Breast epithelium (tissue), 4 donors: ENCODE results near the gene PTGES2. TPM values are rescaled to one million over a fixed set of nuclear protein-coding genes. Genes with fewer than 3 reads are reported as not detected.

Source experiments
- DNase-seq, 2 donors: peaks; one replicate each; pipeline ENCODE4 v3.0.0-alpha.2; 2019; ENCODE audit warnings: low spot score in 2 of 2
- H3K27ac ChIP-seq, 2 donors: fragments of 200-600 bp; sonication (generic) in 1 of 2; one replicate each; pipeline ENCODE4 v1.5.1; 2016 to 2019; ENCODE audit warnings: mild to moderate bottlenecking in 1 of 2
- H3K27me3 ChIP-seq, 2 donors: fragments of 200-600 bp; sonication (generic) in 1 of 2; one replicate each; pipeline versions ENCODE4 v1.5.1 to v1.6.0; 2017 to 2019; ENCODE audit warnings: control low read depth in 1 of 2, mild to moderate bottlenecking in 1 of 2
- H3K36me3 ChIP-seq: fragments of 200-600 bp; one replicate; pipeline ENCODE4 v1.5.1; 2019
- H3K4me1 ChIP-seq, 2 donors: fragments of 200-600 bp; sonication (generic); one replicate each; pipeline ENCODE4 v1.5.1; 2016 to 2019; ENCODE audit warnings: control low read depth in 1 of 2
- H3K4me3 ChIP-seq, 3 donors: fragments of 200-600 bp; sonication (generic); 1 replicate in 2 of 3; 2 replicates in 1 of 3; pipeline ENCODE4 v1.5.1; 2016 to 2019; ENCODE audit warnings: mild to moderate bottlenecking in 3 of 3, moderate library complexity in 2 of 3
- H3K9me3 ChIP-seq, 2 donors: fragments of 200-600 bp; sonication (generic) in 1 of 2; one replicate each; pipeline ENCODE4 v1.5.1; 2016 to 2019; ENCODE audit warnings: control low read depth in 1 of 2
- POLR2A ChIP-seq: fragments of 450-650 bp; IDR thresholded peaks from one replicate; pipeline ENCODE4 v1.6.1; 2016; ENCODE audit warnings: antibody characterized with exemption, mild to moderate bottlenecking, moderate library complexity
- POLR2AphosphoS5 ChIP-seq, 3 donors: sonication (generic); formaldehyde crosslinking; IDR thresholded peaks; one replicate each; pipeline ENCODE4 v1.6.1; 2017; ENCODE audit warnings: antibody characterized with exemption in 3 of 3
- intact Hi-C: fragments of 100-400 bp; cut with DNase I; formaldehyde crosslinking; loops from one replicate; pipeline ENCODE4 v1.15.1; 2023; ENCODE audit warnings: low total_unique reads
- total RNA-seq, 3 donors: library from RNA; depleted of rRNA; stranded (reverse); fragments of >200 nt; gene quantifications; one replicate each; pipeline ENCODE4 v1.1.0, GENCODE V29; 2016
- TF ChIP-seq, protein P1 (sequence below), 3 donors: fragments of 450-650 bp; IDR thresholded peaks; one replicate each; pipeline ENCODE4 v1.5.1; 2016 to 2017; ENCODE audit warnings: antibody characterized with exemption in 3 of 3, mild to moderate bottlenecking in 3 of 3, moderate library complexity in 3 of 3

The PTGES2 gene
- total RNA-seq, 3 donors from 2014 or later, result 35.7 to 86.9 (median 55.0) TPM

DNA sequence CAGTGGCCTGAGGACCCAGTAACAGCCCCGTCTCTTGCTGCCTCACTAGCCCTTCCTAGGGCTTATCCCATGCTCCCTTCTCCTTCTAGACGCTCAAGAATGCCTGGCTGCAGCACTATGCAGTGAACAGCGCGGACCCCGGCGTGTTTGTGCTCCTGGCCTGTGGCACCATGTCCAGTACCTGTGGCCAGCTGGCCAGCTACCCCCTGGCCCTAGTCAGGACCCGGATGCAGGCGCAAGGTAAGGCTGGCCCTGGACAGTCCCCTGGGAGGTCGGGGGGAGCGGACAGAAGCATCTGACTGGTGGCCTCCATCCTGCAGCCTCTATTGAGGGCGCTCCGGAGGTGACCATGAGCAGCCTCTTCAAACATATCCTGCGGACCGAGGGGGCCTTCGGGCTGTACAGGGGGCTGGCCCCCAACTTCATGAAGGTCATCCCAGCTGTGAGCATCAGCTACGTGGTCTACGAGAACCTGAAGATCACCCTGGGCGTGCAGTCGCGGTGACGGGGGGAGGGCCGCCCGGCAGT lies 20.5 kb downstream of the PTGES2 start:
- TF ChIP-seq POLR2A, result no peak
- no peak for TF ChIP-seq POLR2AphosphoS5 (IDR thresholded peaks at IDR 0.05)
- TF ChIP-seq, protein P1, sequence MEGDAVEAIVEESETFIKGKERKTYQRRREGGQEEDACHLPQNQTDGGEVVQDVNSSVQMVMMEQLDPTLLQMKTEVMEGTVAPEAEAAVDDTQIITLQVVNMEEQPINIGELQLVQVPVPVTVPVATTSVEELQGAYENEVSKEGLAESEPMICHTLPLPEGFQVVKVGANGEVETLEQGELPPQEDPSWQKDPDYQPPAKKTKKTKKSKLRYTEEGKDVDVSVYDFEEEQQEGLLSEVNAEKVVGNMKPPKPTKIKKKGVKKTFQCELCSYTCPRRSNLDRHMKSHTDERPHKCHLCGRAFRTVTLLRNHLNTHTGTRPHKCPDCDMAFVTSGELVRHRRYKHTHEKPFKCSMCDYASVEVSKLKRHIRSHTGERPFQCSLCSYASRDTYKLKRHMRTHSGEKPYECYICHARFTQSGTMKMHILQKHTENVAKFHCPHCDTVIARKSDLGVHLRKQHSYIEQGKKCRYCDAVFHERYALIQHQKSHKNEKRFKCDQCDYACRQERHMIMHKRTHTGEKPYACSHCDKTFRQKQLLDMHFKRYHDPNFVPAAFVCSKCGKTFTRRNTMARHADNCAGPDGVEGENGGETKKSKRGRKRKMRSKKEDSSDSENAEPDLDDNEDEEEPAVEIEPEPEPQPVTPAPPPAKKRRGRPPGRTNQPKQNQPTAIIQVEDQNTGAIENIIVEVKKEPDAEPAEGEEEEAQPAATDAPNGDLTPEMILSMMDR (IDR thresholded peaks at IDR 0.05), result no peak
- Histone ChIP-seq H3K36me3 (peaks cover 8% of the 10 kb centered on the region), H3K27me3 (no peaks in the 10 kb centered on the region), H3K4me1 (no peaks in the 10 kb centered on the region), H3K27ac (no peak overlapping the region), H3K4me3 (no peak overlapping the region), H3K9me3 (no peaks in the 10 kb centered on the region)
- no peak for DNase-seq
- intact Hi-C loops, result no loop called here

DNA sequence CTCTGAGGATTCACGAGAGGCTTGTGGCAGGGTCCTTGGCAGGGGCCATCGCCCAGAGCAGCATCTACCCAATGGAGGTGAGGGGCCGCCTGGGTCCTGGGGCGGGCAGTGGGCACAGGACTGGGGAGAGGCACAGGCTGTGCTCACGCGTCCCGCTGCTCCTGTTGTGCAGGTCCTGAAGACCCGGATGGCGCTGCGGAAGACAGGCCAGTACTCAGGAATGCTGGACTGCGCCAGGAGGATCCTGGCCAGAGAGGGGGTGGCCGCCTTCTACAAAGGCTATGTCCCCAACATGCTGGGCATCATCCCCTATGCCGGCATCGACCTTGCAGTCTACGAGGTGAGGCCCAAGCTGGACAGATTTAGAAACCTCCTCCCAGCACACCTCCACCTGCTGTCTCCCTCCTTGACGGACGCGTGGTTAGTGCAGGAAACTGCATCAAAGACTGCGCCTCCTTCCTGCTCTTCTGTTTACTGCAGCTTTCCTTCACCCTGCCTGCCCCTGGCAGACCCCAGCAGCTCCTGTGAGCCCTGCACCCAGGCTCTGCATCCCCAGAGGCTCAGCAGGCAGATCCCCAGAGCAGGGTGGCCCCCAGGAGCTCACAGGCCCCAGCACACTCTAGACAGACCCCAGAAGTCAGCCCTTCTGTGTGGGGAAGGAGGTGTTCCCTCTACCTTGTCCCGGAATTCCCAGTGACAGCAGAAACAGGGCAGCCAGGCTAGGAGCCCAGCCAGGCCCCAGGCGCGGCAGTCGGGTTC lies 21.2 kb downstream of the PTGES2 start:
- TF ChIP-seq POLR2A, result no peak
- no peak for TF ChIP-seq POLR2AphosphoS5 (IDR thresholded peaks at IDR 0.05)
- TF ChIP-seq, protein P1 (IDR thresholded peaks at IDR 0.05), result no peak
- H3K4me1 ChIP-seq, result no peaks in the 10 kb centered on the region
- H3K36me3 ChIP-seq, result peaks cover 8% of the 10 kb centered on the region
- DNase-seq, result no peak
- intact Hi-C loops, result no loop called here
- H3K27ac ChIP-seq, result no peak overlapping the region
- no peaks in the 10 kb centered on the region for H3K9me3 ChIP-seq
- no peaks in the 10 kb centered on the region for H3K27me3 ChIP-seq
- no peak overlapping the region for H3K4me3 ChIP-seq

DNA sequence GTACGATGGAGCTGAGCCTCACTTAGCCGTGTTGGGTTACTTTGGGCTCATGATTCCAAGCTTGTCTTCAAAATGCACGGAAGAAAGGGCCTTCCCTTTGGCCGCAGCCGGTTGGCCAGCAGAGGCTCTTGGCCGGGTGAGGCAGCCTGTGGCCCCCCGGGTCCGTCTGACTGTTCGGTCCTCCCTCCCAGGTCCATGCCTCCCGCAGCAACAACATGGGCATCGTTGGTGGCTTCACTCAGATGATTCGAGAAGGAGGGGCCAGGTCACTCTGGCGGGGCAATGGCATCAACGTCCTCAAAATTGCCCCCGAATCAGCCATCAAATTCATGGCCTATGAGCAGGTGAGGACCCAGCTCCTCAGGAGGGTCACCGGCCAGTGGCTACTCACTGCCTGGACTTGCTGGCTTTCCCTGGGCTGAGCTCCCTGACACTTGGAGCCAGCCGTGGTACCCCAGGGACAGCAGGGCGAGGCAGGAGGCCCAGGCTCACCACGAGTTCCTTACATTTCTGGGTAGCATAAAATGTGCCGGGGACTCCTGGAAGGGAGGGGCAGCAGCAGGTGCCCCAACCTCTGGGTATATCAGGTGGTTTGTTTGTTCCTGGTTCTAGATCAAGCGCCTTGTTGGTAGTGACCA lies 21.9 kb downstream of the PTGES2 start:
- Histone ChIP-seq H3K27ac (no peak overlapping the region), H3K9me3 (no peaks in the 10 kb centered on the region)
- TF ChIP-seq, protein P1 (IDR thresholded peaks at IDR 0.05), result no peak

DNA sequence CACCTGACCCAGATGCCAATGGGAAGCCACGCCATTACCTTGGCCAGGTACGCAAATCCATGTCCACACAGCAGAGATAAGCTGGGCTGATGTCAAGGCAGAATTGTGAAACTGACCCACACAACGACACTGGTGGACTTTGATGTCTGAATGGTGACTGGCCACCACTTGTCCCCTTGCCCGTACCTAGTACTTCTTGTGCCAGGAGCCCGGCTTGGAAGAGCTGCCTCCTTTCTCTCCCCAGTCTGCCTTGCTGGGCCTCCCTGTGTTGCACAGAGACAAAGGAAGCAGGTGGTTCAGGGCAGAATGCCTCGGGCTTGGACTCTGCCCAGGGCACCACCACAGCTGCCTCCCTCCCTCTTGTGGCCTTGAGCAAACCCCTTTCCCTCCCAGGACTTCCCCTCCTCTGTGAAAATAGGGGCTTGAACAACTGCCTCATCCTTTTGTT lies 23.3 kb downstream of the PTGES2 start:
- intact Hi-C loops, result no loop called here
- H3K4me1 ChIP-seq, result peaks cover 0 to 17% of the 10 kb centered on the region in 2 donors
- no peak overlapping the region for H3K4me3 ChIP-seq
- no peaks in the 10 kb centered on the region for H3K27me3 ChIP-seq
- peaks cover 8% of the 10 kb centered on the region for H3K36me3 ChIP-seq
- DNase-seq, result no peak
- H3K9me3 ChIP-seq, result no peaks in the 10 kb centered on the region
- TF ChIP-seq POLR2AphosphoS5 (IDR thresholded peaks at IDR 0.05) (no peak), POLR2A (no peak)
- TF ChIP-seq, protein P1 (IDR thresholded peaks at IDR 0.05), result no peak
- H3K27ac ChIP-seq, result peak overlapping the region; percentile 30 to 48

More for the DNA sequence above, 21.9 kb downstream of the PTGES2 start:
- Histone ChIP-seq H3K36me3 (peaks cover 8% of the 10 kb centered on the region), H3K4me1 (peaks cover 0 to 2% of the 10 kb centered on the region in 2 donors), H3K27me3 (no peaks in the 10 kb centered on the region), H3K4me3 (no peak overlapping the region)
- intact Hi-C loops, result no loop called here
- DNase-seq, result no peak

DNA sequence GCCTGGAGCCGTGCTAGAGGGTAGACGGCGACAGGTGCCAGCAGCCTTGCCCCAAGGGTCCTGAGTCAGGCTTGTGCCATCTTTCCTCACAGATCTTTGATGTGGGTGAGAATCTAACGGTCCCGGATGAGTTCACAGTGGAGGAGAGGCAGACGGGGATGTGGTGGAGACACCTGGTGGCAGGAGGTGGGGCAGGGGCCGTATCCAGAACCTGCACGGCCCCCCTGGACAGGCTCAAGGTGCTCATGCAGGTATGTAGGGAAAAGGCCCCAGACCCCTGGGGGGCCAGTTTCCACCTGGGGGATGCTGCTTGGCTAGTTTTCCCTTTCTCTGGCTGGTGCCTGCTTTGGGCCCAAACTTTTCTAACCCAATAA lies 24.0 kb downstream of the PTGES2 start:
- no peak overlapping the region for H3K4me3 ChIP-seq
- H3K9me3 ChIP-seq, result no peaks in the 10 kb centered on the region
- no peaks in the 10 kb centered on the region for H3K27me3 ChIP-seq
- TF ChIP-seq POLR2AphosphoS5 (IDR thresholded peaks at IDR 0.05), result no peak
- no peak for TF ChIP-seq POLR2A
- TF ChIP-seq, protein P1 (IDR thresholded peaks at IDR 0.05), result no peak
- DNase-seq, result no peak
- peaks cover 0 to 21% of the 10 kb centered on the region in 2 donors for H3K4me1 ChIP-seq
- peaks cover 8% of the 10 kb centered on the region for H3K36me3 ChIP-seq
- intact Hi-C loops, result no loop called here
- H3K27ac ChIP-seq, result peak overlapping the region; percentile 27 to 48
